ENCODE results near the gene AQP12A.

- TF ChIP-seq EZH2 (IDR thresholded peaks at IDR 0.05; ENCODE audit: borderline replicate concordance, low read depth, low read length, severe bottlenecking) = no peak
- TF ChIP-seq, protein P1, sequence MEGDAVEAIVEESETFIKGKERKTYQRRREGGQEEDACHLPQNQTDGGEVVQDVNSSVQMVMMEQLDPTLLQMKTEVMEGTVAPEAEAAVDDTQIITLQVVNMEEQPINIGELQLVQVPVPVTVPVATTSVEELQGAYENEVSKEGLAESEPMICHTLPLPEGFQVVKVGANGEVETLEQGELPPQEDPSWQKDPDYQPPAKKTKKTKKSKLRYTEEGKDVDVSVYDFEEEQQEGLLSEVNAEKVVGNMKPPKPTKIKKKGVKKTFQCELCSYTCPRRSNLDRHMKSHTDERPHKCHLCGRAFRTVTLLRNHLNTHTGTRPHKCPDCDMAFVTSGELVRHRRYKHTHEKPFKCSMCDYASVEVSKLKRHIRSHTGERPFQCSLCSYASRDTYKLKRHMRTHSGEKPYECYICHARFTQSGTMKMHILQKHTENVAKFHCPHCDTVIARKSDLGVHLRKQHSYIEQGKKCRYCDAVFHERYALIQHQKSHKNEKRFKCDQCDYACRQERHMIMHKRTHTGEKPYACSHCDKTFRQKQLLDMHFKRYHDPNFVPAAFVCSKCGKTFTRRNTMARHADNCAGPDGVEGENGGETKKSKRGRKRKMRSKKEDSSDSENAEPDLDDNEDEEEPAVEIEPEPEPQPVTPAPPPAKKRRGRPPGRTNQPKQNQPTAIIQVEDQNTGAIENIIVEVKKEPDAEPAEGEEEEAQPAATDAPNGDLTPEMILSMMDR (IDR thresholded peaks at IDR 0.05; ENCODE audit: borderline replicate concordance, extremely low read depth, low read length, poor library complexity, severe bottlenecking) = no peak
Measured at GRCh38 chr2:240645346-240645745, 46.3 kb upstream of the AQP12A start.
